ENCODE measurements around the gene EMCN. TPM values are rescaled to one million over a fixed set of nuclear protein-coding genes. Genes with fewer than 3 reads are reported as not detected.

The EMCN gene
- total RNA-seq, 1 donor = not detected

DNA sequence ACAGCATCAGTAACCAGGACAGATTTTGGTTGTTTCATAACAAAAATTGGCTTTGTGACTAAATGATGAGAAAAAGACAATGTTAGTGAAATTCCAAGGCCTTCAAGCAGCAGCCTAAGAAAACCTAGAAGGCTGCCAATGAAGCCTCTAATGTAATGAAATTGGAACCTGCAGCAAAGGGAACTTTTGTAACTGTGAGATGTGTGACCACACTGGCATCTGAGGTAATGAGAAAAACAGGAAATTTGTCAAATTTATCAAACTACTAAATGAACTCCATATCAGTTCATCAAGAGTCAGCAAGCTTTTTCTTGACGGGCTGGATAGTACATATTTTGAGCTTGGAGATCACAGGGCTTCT lies 30.4 kb upstream of the EMCN start:
- no peaks in the 10 kb centered on the region for H3K9me3 ChIP-seq (ENCODE audit: low read depth, low read length)
- H4K20me1 ChIP-seq (ENCODE audit: insufficient read depth, low read length) = no peaks in the 10 kb centered on the region
- no peak overlapping the region for H2AFZ ChIP-seq (ENCODE audit: low read length)
- TF ChIP-seq, protein P1, sequence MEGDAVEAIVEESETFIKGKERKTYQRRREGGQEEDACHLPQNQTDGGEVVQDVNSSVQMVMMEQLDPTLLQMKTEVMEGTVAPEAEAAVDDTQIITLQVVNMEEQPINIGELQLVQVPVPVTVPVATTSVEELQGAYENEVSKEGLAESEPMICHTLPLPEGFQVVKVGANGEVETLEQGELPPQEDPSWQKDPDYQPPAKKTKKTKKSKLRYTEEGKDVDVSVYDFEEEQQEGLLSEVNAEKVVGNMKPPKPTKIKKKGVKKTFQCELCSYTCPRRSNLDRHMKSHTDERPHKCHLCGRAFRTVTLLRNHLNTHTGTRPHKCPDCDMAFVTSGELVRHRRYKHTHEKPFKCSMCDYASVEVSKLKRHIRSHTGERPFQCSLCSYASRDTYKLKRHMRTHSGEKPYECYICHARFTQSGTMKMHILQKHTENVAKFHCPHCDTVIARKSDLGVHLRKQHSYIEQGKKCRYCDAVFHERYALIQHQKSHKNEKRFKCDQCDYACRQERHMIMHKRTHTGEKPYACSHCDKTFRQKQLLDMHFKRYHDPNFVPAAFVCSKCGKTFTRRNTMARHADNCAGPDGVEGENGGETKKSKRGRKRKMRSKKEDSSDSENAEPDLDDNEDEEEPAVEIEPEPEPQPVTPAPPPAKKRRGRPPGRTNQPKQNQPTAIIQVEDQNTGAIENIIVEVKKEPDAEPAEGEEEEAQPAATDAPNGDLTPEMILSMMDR (IDR thresholded peaks at IDR 0.05; ENCODE audit: extremely low read depth, low read depth, low read length) = no peak
- DNase-seq (ENCODE audit: insufficient read length, low spot score, missing footprints) = no peak
- no peak overlapping the region for H3K27ac ChIP-seq (ENCODE audit: low read depth, low read length)
- no peak overlapping the region for H3K4me3 ChIP-seq (ENCODE audit: insufficient read depth, low read length)
- no peak overlapping the region for H3K4me2 ChIP-seq (ENCODE audit: insufficient read depth, low read length)
- no peaks in the 10 kb centered on the region for H3K4me1 ChIP-seq (ENCODE audit: insufficient read depth, low read length)
- no peaks in the 10 kb centered on the region for H3K79me2 ChIP-seq (ENCODE audit: insufficient read depth, low read length)
- H3K27me3 ChIP-seq (ENCODE audit: insufficient read depth, low read length) = no peaks in the 10 kb centered on the region
- no peaks in the 10 kb centered on the region for H3K36me3 ChIP-seq (ENCODE audit: insufficient read depth, low read length)

DNA sequence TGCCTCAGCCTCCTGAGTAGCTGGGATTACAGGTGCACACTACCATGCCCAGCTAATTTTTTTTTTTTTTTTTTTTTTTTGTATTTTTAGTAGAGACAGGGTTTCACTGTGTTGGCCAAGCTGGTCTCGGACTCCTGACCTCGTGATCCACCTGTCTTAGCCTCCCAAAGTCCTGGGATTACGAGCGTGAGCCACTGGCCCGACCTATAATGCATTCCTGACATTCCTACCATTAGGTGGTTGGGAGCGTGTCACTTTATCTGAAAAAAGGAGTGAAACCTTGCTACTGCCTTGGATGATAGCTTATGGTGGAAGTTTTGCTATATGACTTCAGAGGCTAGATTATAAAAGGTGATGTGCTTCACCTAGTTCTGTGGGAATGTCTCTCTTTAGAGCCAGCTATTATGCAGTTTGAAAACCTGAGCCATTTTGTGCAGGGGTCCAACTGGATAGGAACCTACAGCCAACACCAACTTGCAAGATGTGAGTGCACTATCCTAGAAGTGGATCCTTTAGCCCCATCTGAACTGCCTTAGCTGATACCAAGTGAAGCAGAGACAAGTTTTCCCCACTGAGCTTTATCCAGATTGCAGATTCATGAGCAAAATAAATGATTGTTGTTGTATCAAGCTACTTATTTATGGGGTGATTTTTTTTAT lies 29.8 kb upstream of the EMCN start:
- no peak overlapping the region for H3K4me3 ChIP-seq (ENCODE audit: insufficient read depth, low read length)
- H3K4me2 ChIP-seq (ENCODE audit: insufficient read depth, low read length) = no peak overlapping the region

DNA sequence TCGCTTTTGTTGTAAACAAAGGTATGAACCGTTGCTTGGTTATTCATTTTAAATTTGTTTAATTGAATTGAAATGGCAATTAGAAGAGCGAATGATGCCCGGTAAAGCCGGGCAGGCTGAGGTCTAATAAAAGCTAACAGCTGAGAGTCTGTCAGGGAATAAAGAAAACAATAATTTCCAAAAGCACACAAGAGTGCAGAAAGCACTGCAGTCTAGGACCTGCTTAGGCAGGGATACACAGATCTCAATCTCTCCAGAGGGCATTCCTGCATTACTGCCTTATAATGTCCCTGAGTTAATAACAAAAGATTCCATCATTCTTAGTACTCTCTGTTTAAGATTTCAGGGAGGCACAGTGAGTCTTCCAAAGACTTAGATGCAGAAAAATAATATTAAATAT lies 27.6 kb upstream of the EMCN start:
- H3K27ac ChIP-seq (ENCODE audit: low read depth, low read length) = no peak overlapping the region
- no peak for DNase-seq (ENCODE audit: insufficient read length, low spot score, missing footprints)
- H3K27me3 ChIP-seq (ENCODE audit: insufficient read depth, low read length) = no peaks in the 10 kb centered on the region
- no peaks in the 10 kb centered on the region for H3K9me3 ChIP-seq (ENCODE audit: low read depth, low read length)
- H3K4me3 ChIP-seq (ENCODE audit: insufficient read depth, low read length) = no peak overlapping the region
- no peaks in the 10 kb centered on the region for H4K20me1 ChIP-seq (ENCODE audit: insufficient read depth, low read length)
- no peaks in the 10 kb centered on the region for H3K79me2 ChIP-seq (ENCODE audit: insufficient read depth, low read length)
- TF ChIP-seq, protein P1 (IDR thresholded peaks at IDR 0.05; ENCODE audit: extremely low read depth, low read depth, low read length) = no peak
- H3K4me2 ChIP-seq (ENCODE audit: insufficient read depth, low read length) = no peak overlapping the region
- no peak overlapping the region for H2AFZ ChIP-seq (ENCODE audit: low read length)
- H3K36me3 ChIP-seq (ENCODE audit: insufficient read depth, low read length) = no peaks in the 10 kb centered on the region
- H3K4me1 ChIP-seq (ENCODE audit: insufficient read depth, low read length) = no peaks in the 10 kb centered on the region

More for the DNA sequence above, 29.8 kb upstream of the EMCN start:
- Histone ChIP-seq H3K27ac (ENCODE audit: low read depth, low read length) (no peak overlapping the region), H2AFZ (ENCODE audit: low read length) (no peak overlapping the region), H3K27me3 (ENCODE audit: insufficient read depth, low read length) (no peaks in the 10 kb centered on the region), H4K20me1 (ENCODE audit: insufficient read depth, low read length) (no peaks in the 10 kb centered on the region), H3K36me3 (ENCODE audit: insufficient read depth, low read length) (no peaks in the 10 kb centered on the region), H3K79me2 (ENCODE audit: insufficient read depth, low read length) (no peaks in the 10 kb centered on the region), H3K4me1 (ENCODE audit: insufficient read depth, low read length) (no peaks in the 10 kb centered on the region), H3K9me3 (ENCODE audit: low read depth, low read length) (no peaks in the 10 kb centered on the region)
- TF ChIP-seq, protein P1 (IDR thresholded peaks at IDR 0.05; ENCODE audit: extremely low read depth, low read depth, low read length) = no peak
- DNase-seq (ENCODE audit: insufficient read length, low spot score, missing footprints) = no peak

DNA sequence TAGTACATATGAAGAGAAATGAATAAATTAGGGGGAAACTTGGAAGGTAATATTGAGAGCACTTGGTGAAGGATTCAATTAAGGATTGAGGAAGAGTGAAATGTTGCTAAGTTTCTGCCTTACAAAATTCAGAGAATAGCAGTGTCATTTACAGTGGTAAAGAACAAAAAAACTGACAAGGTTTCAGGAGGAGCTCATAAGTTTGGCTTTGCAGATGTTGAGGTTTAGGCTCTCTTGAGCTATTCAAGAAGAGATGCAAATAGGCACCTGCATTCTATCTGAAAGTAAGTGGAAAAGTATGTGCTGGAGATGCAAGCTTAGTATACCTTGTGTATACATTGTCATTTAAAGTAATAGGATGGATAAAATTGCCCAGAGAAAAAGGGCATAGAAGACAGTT lies 22.3 kb upstream of the EMCN start:
- Histone ChIP-seq H3K79me2 (ENCODE audit: insufficient read depth, low read length) (no peaks in the 10 kb centered on the region), H3K4me3 (ENCODE audit: insufficient read depth, low read length) (no peak overlapping the region), H3K27ac (ENCODE audit: low read depth, low read length) (no peak overlapping the region), H3K4me1 (ENCODE audit: insufficient read depth, low read length) (no peaks in the 10 kb centered on the region), H3K9me3 (ENCODE audit: low read depth, low read length) (no peaks in the 10 kb centered on the region), H2AFZ (ENCODE audit: low read length) (no peak overlapping the region), H3K4me2 (ENCODE audit: insufficient read depth, low read length) (no peak overlapping the region), H3K27me3 (ENCODE audit: insufficient read depth, low read length) (no peaks in the 10 kb centered on the region), H3K36me3 (ENCODE audit: insufficient read depth, low read length) (no peaks in the 10 kb centered on the region), H4K20me1 (ENCODE audit: insufficient read depth, low read length) (no peaks in the 10 kb centered on the region)
- DNase-seq (ENCODE audit: insufficient read length, low spot score, missing footprints) = no peak
- TF ChIP-seq, protein P1 (IDR thresholded peaks at IDR 0.05; ENCODE audit: extremely low read depth, low read depth, low read length) = no peak
